ENCODE data around the gene SSBP2.

SSBP2 gene

GRCh38 chr5:81778642-81779041 lies 27.7 kb upstream of the SSBP2 start:
- TF ChIP-seq ZNF274 (IDR thresholded peaks at IDR 0.05; ENCODE audit: low read depth, low read length), result no peak
- H3K4me3 ChIP-seq (ENCODE audit: low read length), result peak overlapping the region; percentile 50; the same call in 1 of the 2 replicates

- no peak for TF ChIP-seq ZNF274 (IDR thresholded peaks at IDR 0.05; ENCODE audit: low read depth, low read length)
- H3K4me3 ChIP-seq (ENCODE audit: low read length), result no peak overlapping the region
Measured at GRCh38 chr5:81776258-81776657, 25.4 kb upstream of the SSBP2 start.

- no peak overlapping the region for H3K4me3 ChIP-seq (ENCODE audit: low read length)
- no peak for TF ChIP-seq ZNF274 (IDR thresholded peaks at IDR 0.05; ENCODE audit: low read depth, low read length)
Measured at GRCh38 chr5:81774374-81774773, 23.5 kb upstream of the SSBP2 start.

GRCh38 chr5:81773574-81773973 lies 22.7 kb upstream of the SSBP2 start:
- no peak overlapping the region for H3K4me3 ChIP-seq (ENCODE audit: low read length)
- TF ChIP-seq ZNF274 (IDR thresholded peaks at IDR 0.05; ENCODE audit: low read depth, low read length), result no peak

- no peak overlapping the region for H3K4me3 ChIP-seq (ENCODE audit: low read length)
- TF ChIP-seq ZNF274 (IDR thresholded peaks at IDR 0.05; ENCODE audit: low read depth, low read length), result no peak
Measured at GRCh38 chr5:81773161-81773560, 22.3 kb upstream of the SSBP2 start.

GRCh38 chr5:81772488-81772887 lies 21.6 kb upstream of the SSBP2 start:
- TF ChIP-seq ZNF274 (IDR thresholded peaks at IDR 0.05; ENCODE audit: low read depth, low read length), result no peak
- H3K4me3 ChIP-seq (ENCODE audit: low read length), result no peak overlapping the region

GRCh38 chr5:81768935-81769452 lies 18.1 kb upstream of the SSBP2 start:
- no peak overlapping the region for H3K4me3 ChIP-seq (ENCODE audit: low read length)
- no peak for TF ChIP-seq ZNF274 (IDR thresholded peaks at IDR 0.05; ENCODE audit: low read depth, low read length)

- no peak for TF ChIP-seq ZNF274 (IDR thresholded peaks at IDR 0.05; ENCODE audit: low read depth, low read length)
- no peak overlapping the region for H3K4me3 ChIP-seq (ENCODE audit: low read length)
Measured at GRCh38 chr5:81767938-81768337, 17.0 kb upstream of the SSBP2 start.

GRCh38 chr5:81767097-81767496 lies 16.2 kb upstream of the SSBP2 start:
- no peak overlapping the region for H3K4me3 ChIP-seq (ENCODE audit: low read length)
- no peak for TF ChIP-seq ZNF274 (IDR thresholded peaks at IDR 0.05; ENCODE audit: low read depth, low read length)

GRCh38 chr5:81766611-81767010 lies 15.7 kb upstream of the SSBP2 start:
- H3K4me3 ChIP-seq (ENCODE audit: low read length), result no peak overlapping the region
- no peak for TF ChIP-seq ZNF274 (IDR thresholded peaks at IDR 0.05; ENCODE audit: low read depth, low read length)

- TF ChIP-seq ZNF274 (IDR thresholded peaks at IDR 0.05; ENCODE audit: low read depth, low read length), result no peak
- H3K4me3 ChIP-seq (ENCODE audit: low read length), result no peak overlapping the region
Measured at GRCh38 chr5:81763294-81763928, 12.5 kb upstream of the SSBP2 start.

- no peak overlapping the region for H3K4me3 ChIP-seq (ENCODE audit: low read length)
- TF ChIP-seq ZNF274 (IDR thresholded peaks at IDR 0.05; ENCODE audit: low read depth, low read length), result no peak
Measured at GRCh38 chr5:81762853-81763252, 12.0 kb upstream of the SSBP2 start.

GRCh38 chr5:81762401-81762800 lies 11.5 kb upstream of the SSBP2 start:
- no peak for TF ChIP-seq ZNF274 (IDR thresholded peaks at IDR 0.05; ENCODE audit: low read depth, low read length)
- H3K4me3 ChIP-seq (ENCODE audit: low read length), result no peak overlapping the region

- TF ChIP-seq ZNF274 (IDR thresholded peaks at IDR 0.05; ENCODE audit: low read depth, low read length), result no peak
- H3K4me3 ChIP-seq (ENCODE audit: low read length), result no peak overlapping the region
Measured at GRCh38 chr5:81761970-81762369, 11.1 kb upstream of the SSBP2 start.

GRCh38 chr5:81761270-81761669 lies 10.4 kb upstream of the SSBP2 start:
- TF ChIP-seq ZNF274 (IDR thresholded peaks at IDR 0.05; ENCODE audit: low read depth, low read length), result no peak
- H3K4me3 ChIP-seq (ENCODE audit: low read length), result no peak overlapping the region

- TF ChIP-seq ZNF274 (IDR thresholded peaks at IDR 0.05; ENCODE audit: low read depth, low read length), result no peak
- no peak overlapping the region for H3K4me3 ChIP-seq (ENCODE audit: low read length)
Measured at GRCh38 chr5:81760521-81760920, 9.6 kb upstream of the SSBP2 start.

Data from GM08714 (cell line).